ENCODE data around the gene KDM5A.

KDM5A gene

DNA sequence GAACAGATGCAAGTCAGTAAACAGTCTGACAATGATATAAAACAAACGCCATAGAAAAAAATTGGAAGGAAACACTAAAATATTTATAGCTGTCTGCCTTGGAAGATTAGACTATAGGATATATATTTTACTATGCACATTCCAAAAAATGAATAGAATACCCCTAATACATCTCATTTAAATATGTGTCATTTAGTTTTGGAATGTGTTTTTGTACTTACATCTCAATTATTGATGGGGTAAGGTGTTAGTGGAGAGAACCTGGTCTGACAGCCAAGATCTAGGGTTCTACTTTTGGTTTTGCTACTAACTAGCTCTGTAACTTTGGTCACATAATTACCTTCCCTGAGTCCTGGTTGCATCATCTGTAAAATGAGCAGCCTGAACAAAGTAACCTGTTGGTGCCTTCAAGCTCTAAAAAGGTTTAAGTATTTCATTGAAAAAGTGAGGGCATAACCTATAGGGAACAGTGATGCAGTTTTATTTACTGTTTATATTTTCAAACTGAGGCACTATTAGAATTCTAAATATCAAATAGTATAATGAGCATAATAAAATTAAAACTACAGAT lies 97.9 kb downstream of the KDM5A start:
- H3K4me3 ChIP-seq (ENCODE audit: control insufficient read depth, low read depth, low read length) = no peak overlapping the region
- TF ChIP-seq, protein P1, sequence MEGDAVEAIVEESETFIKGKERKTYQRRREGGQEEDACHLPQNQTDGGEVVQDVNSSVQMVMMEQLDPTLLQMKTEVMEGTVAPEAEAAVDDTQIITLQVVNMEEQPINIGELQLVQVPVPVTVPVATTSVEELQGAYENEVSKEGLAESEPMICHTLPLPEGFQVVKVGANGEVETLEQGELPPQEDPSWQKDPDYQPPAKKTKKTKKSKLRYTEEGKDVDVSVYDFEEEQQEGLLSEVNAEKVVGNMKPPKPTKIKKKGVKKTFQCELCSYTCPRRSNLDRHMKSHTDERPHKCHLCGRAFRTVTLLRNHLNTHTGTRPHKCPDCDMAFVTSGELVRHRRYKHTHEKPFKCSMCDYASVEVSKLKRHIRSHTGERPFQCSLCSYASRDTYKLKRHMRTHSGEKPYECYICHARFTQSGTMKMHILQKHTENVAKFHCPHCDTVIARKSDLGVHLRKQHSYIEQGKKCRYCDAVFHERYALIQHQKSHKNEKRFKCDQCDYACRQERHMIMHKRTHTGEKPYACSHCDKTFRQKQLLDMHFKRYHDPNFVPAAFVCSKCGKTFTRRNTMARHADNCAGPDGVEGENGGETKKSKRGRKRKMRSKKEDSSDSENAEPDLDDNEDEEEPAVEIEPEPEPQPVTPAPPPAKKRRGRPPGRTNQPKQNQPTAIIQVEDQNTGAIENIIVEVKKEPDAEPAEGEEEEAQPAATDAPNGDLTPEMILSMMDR (conservative IDR thresholded peaks at IDR 0.05; ENCODE audit: control insufficient read depth, insufficient read depth, low read depth, low read length) = no peak
- DNase-seq (ENCODE audit: low read depth) = no peak

DNA sequence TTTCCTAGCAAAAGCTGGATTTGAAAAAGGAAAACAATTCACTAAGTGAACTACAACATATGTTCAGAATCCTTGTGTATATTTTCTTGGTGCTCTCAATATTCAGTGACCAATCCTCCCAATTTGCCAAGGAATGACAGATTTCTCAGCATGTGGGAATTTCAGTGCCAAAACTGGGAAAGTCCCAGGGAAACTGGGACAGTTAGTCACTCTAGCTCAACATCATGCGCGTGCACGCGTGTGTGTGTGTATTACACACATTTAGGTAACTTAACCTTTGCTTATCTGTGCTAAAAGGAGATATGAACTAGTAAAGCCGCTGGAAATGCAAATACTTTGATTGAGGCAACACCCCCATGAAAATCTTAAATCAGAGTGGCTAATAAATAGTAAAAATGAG lies 100.4 kb downstream of the KDM5A start:
- TF ChIP-seq, protein P1 (conservative IDR thresholded peaks at IDR 0.05; ENCODE audit: control insufficient read depth, insufficient read depth, low read depth, low read length) = no peak
- no peak overlapping the region for H3K4me3 ChIP-seq (ENCODE audit: control insufficient read depth, low read depth, low read length)
- DNase-seq (ENCODE audit: low read depth) = peak; percentile 81

DNA sequence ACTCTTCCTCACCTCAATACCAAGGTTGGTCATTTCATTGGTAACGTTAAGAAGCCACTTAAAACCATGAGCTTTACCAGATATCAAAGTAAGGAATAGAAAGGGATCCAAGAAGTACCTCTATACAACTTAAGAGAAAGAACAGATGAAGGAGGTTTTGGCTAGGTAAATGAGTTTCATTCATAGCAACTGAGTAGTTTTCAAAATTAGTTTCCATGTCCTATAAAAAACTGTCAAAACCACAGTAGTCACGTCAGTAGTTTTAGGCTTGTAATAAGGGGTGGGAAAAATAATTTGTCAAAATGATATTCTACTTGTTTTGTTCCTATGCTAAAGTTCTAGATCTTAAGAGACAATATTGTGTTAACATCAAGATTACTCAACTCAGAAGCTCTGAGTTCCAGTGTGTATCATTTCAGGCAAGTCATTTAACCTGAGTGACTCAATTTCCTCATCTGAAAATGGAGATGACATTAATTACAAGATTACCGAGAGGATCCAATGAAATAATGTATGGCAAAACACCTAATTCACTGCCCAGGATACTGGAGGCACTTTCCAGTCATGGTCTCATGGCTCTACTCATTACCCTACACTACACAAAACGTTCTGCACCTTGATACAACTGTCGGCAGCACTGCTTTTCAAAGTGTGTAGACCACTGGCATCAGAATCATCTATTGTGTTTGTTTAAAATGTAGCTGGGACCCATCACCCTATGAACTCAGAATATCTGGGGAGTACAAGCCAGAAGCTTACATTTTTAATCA lies 102.4 kb downstream of the KDM5A start:
- DNase-seq (ENCODE audit: low read depth) = no peak
- TF ChIP-seq, protein P1 (conservative IDR thresholded peaks at IDR 0.05; ENCODE audit: control insufficient read depth, insufficient read depth, low read depth, low read length) = no peak

DNA sequence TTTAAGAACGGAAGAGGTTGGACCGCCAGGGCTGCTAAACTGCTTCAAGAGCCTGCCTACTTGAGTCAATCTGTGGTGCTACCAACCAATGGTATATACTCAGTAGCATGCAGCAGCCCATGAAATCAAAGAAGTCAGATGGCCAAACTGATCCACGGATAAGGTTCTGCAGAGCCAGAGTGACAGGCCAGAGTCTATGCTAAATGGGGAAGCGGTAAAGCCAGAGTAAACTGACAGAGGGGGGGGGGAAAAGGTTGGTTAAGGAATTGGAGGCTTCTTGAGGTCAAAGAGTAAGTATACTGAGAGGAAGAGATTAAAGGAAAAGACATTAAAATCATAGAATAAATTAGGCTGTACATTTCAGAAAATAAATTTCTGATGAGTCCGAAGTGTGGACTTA lies 111.1 kb downstream of the KDM5A start:
- TF ChIP-seq, protein P1 (conservative IDR thresholded peaks at IDR 0.05; ENCODE audit: control insufficient read depth, insufficient read depth, low read depth, low read length) = no peak
- H3K4me3 ChIP-seq (ENCODE audit: control insufficient read depth, low read depth, low read length) = no peak overlapping the region
- no peak for DNase-seq (ENCODE audit: low read depth)

More for the DNA sequence above, 102.4 kb downstream of the KDM5A start:
- H3K4me3 ChIP-seq (ENCODE audit: control insufficient read depth, low read depth, low read length) = no peak overlapping the region

DNA sequence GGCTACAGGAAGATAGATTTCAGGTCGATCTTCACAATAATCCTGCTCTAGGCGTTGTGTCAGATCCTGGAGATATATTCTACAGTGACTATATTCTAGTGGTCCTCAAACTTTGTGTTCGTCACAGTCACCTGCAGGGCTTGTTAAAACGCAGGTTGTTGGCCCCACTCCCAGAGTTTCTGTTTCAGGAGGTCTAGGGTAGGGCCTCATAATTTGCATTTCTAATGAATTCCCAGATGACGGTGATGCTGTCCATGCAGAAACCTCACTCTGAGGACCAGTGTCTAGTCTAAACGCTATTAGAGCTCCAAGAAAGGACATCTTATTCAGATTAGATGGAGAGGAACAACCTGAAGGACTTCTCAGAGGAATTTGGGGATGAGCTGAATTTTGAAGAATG lies 113.3 kb downstream of the KDM5A start:
- no peak for DNase-seq (ENCODE audit: low read depth)
- TF ChIP-seq, protein P1 (conservative IDR thresholded peaks at IDR 0.05; ENCODE audit: control insufficient read depth, insufficient read depth, low read depth, low read length) = no peak
- H3K4me3 ChIP-seq (ENCODE audit: control insufficient read depth, low read depth, low read length) = no peak overlapping the region

DNA sequence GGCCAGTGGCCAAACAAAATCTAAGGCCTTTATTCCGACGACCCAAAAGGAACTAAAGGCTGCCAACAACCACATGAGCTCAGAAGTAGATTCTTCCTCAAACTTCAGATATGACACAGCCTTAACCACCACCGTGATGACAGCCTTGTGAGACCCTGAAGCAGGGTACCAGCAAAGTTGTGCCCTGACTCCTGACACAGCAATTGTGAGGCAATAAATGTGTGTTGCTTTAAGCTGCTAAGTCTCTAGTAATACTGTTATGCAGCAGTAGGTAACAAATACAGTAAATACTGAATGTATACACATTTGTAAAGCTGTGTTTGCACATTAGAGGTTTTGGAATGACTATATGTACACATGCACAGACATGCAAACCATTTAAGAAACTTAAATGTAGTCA lies 115.7 kb downstream of the KDM5A start:
- H3K4me3 ChIP-seq (ENCODE audit: control insufficient read depth, low read depth, low read length) = no peak overlapping the region
- TF ChIP-seq, protein P1 (conservative IDR thresholded peaks at IDR 0.05; ENCODE audit: control insufficient read depth, insufficient read depth, low read depth, low read length) = no peak
- DNase-seq (ENCODE audit: low read depth) = no peak
